ENCODE measurements around the gene MRPL2.

MRPL2 gene

GRCh38 chr6:43014434-43014909, 44.8 kb downstream of the MRPL2 start (continued):
- TF ChIP-seq ZBTB11 (tag by site-specific recombination; conservative IDR thresholded peaks at IDR 0.05; ENCODE audit: low read depth) (no peak), ZNF23 (tag by site-specific recombination; IDR thresholded peaks at IDR 0.05; ENCODE audit: borderline replicate concordance) (no peak), ZBTB10 (tag by site-specific recombination; IDR thresholded peaks at IDR 0.05) (no peak), KLF1 (tag by site-specific recombination; IDR thresholded peaks at IDR 0.05) (no peak), PRDM10 (tag by site-specific recombination; IDR thresholded peaks at IDR 0.05) (no peak; the same call in 1 of the 2 replicates), ZNF561 (tag by site-specific recombination; IDR thresholded peaks at IDR 0.05; ENCODE audit: borderline replicate concordance) (no peak), ATF2 (tag by site-specific recombination; IDR thresholded peaks at IDR 0.05; ENCODE audit: low read depth) (no peak), ZNF610 (tag by site-specific recombination; IDR thresholded peaks at IDR 0.05; ENCODE audit: borderline replicate concordance) (no peak), KLF17 (tag by site-specific recombination; IDR thresholded peaks at IDR 0.05) (no peak), ZNF394 (tag by site-specific recombination; IDR thresholded peaks at IDR 0.05; ENCODE audit: borderline replicate concordance) (no peak), SCRT2 (tag by site-specific recombination; IDR thresholded peaks at IDR 0.05) (no peak), ZNF416 (tag by site-specific recombination; IDR thresholded peaks at IDR 0.05) (no peak), ZNF302 (tag by site-specific recombination; IDR thresholded peaks at IDR 0.05; ENCODE audit: low read depth) (no peak), BCL11B (tag by site-specific recombination; IDR thresholded peaks at IDR 0.05; ENCODE audit: low read depth) (no peak), ZNF132 (tag by site-specific recombination; IDR thresholded peaks at IDR 0.05; ENCODE audit: borderline replicate concordance) (no peak), ZIC2 (tag by site-specific recombination; IDR thresholded peaks at IDR 0.05) (no peak), REST (tag by site-specific recombination; IDR thresholded peaks at IDR 0.05) (peak; percentile 26; the same call in 1 of the 2 replicates), ZNF621 (tag by site-specific recombination; IDR thresholded peaks at IDR 0.05) (no peak), ZBTB21 (tag by site-specific recombination; IDR thresholded peaks at IDR 0.05) (no peak), KLF16 (tag by site-specific recombination; IDR thresholded peaks at IDR 0.05) (peak; percentile 32; the same call in 1 of the 2 replicates), ZNF335 (tag by site-specific recombination; conservative IDR thresholded peaks at IDR 0.05) (peak; percentile 14), SETDB1 (IDR thresholded peaks at IDR 0.05; ENCODE audit: insufficient read length, low read length) (no peak), ZBTB1 (tag by site-specific recombination; IDR thresholded peaks at IDR 0.05) (no peak), GFI1B (tag by site-specific recombination; IDR thresholded peaks at IDR 0.05) (0 out of 2 replicates have a peak, but pooled peaks have one; percentile 3)

All from HEK293 (cell line).